IMR-90 (cell line): ENCODE results near the gene C5orf15. TPM values are rescaled to one million over a fixed set of nuclear protein-coding genes. Genes with fewer than 3 reads are reported as not detected.

Experiments used
- ATAC-seq: fragments of 200-7000 bp; cut with Tn5 transposase; 2 replicates; pipeline ENCODE4 v1.9.1; 2020; ENCODE audit warnings: low read depth, mild to moderate bottlenecking, moderate library complexity
- BruUV-seq: library from RNA; stranded (reverse); fragments of 400-500 nt; replicated peaks from 2 replicates; lab custom pipeline; 2021; lab: Mats Ljungman, UMichigan
- CTCF ChIA-PET: fragments of 300-600 bp; formaldehyde crosslinking; extraction: SDS; loops from one replicate; lab custom pipeline; 2021; ENCODE audit warnings: antibody characterized with exemption; lab: Yijun Ruan, JAX
- POLR2A ChIA-PET: fragments of 300-600 bp; sonication (Branson Sonifier 250); formaldehyde crosslinking; loops from one replicate; lab custom pipeline; 2022; ENCODE audit warnings: antibody characterized with exemption; ENCODE audit not compliant: unreplicated experiment; lab: Charles Lee
- DNase-seq: peaks from one replicate; pipeline ENCODE4 v3.0.0; 2013
- H2AFZ ChIP-seq: replicated peaks from 2 replicates; pipeline ENCODE3; 2013; ENCODE audit warnings: low read length, mild to moderate bottlenecking; ENCODE audit not compliant: poor library complexity
- H2AK5ac ChIP-seq: 2 replicates; pipeline ENCODE4 v1.6.1; 2013; ENCODE audit warnings: low read depth, low read length, inconsistent platforms
- H2AK9ac ChIP-seq: replicated peaks from 2 replicates; pipeline ENCODE3; 2013; ENCODE audit warnings: mild to moderate bottlenecking, low read depth, low read length, moderate library complexity; ENCODE audit not compliant: poor library complexity
- H2BK120ac ChIP-seq: 2 replicates; pipeline ENCODE4 v1.6.1; 2013; ENCODE audit warnings: low read depth, low read length, inconsistent platforms
- H2BK15ac ChIP-seq: 3 replicates; pipeline ENCODE4 v1.6.1; 2013; ENCODE audit warnings: low read depth, low read length, inconsistent platforms
- H2BK20ac ChIP-seq: 2 replicates; pipeline ENCODE4 v1.6.1; 2013; ENCODE audit warnings: low read depth, mild to moderate bottlenecking, inconsistent platforms, low read length, moderate library complexity
- H2BK5ac ChIP-seq: 2 replicates; pipeline ENCODE4 v1.6.1; 2013; ENCODE audit warnings: mild to moderate bottlenecking, low read depth, low read length, inconsistent platforms; ENCODE audit not compliant: poor library complexity, severe bottlenecking
- H3K14ac ChIP-seq: replicated peaks from 2 replicates; pipeline ENCODE4 v1.6.1; 2013; ENCODE audit warnings: low read depth, low read length, inconsistent platforms
- H3K18ac ChIP-seq: 2 replicates; pipeline ENCODE4 v1.6.1; 2013; ENCODE audit warnings: low read depth, low read length, control low read depth
- H3K23ac ChIP-seq: 2 replicates; pipeline ENCODE4 v1.6.1; 2013; ENCODE audit warnings: low read depth, low read length, inconsistent platforms
- H3K27ac ChIP-seq: 2 replicates; pipeline ENCODE4 v1.5.1; 2013; ENCODE audit warnings: mild to moderate bottlenecking, control low read depth, low read length; ENCODE audit not compliant: insufficient read depth
- H3K27me3 ChIP-seq: 2 replicates; pipeline ENCODE4 v1.6.1; 2013; ENCODE audit warnings: low read length; ENCODE audit not compliant: control insufficient read depth, insufficient read depth
- H3K36me3 ChIP-seq: 2 replicates; pipeline ENCODE4 v1.6.1; 2013; ENCODE audit warnings: low read length, mixed read lengths; ENCODE audit not compliant: control insufficient read depth, insufficient read depth
- H3K4ac ChIP-seq: 2 replicates; pipeline ENCODE4 v1.6.1; 2013; ENCODE audit warnings: low read depth, low read length, inconsistent platforms
- H3K4me1 ChIP-seq: 2 replicates; pipeline ENCODE4 v1.6.1; 2013; ENCODE audit warnings: low read length, mixed read lengths; ENCODE audit not compliant: control insufficient read depth, insufficient read depth
- H3K4me2 ChIP-seq: 2 replicates; pipeline ENCODE4 v1.6.1; 2013; ENCODE audit warnings: low read depth, mild to moderate bottlenecking, control low read depth, low read length, moderate library complexity
- H3K4me3 ChIP-seq: 2 replicates; pipeline ENCODE4 v1.5.1; 2013; ENCODE audit warnings: low read depth, mild to moderate bottlenecking, control low read depth, low read length, moderate library complexity; ENCODE audit not compliant: insufficient read depth
- H3K56ac ChIP-seq: 2 replicates; pipeline ENCODE4 v1.6.1; 2013; ENCODE audit warnings: low read length, inconsistent platforms; ENCODE audit not compliant: insufficient read depth; ENCODE audit errors: extremely low read depth
- H3K79me1 ChIP-seq, 2 experiments: 2 replicates each; pipeline ENCODE4 v1.6.1; 2013; ENCODE audit warnings: low read length in 2 of 2, inconsistent platforms in 1 of 2, low read depth in 1 of 2
- H3K9ac ChIP-seq: 2 replicates; pipeline ENCODE4 v1.6.1; 2013; ENCODE audit warnings: low read depth, low read length, control low read depth
- H3K9me1 ChIP-seq: 2 replicates; pipeline ENCODE4 v1.6.1; 2013; ENCODE audit warnings: low read length, inconsistent platforms; ENCODE audit not compliant: insufficient read depth
- H3K9me3 ChIP-seq: 2 replicates; pipeline ENCODE4 v1.6.1; 2013; ENCODE audit warnings: low read length; ENCODE audit not compliant: control insufficient read depth, insufficient read depth
- H4K20me1 ChIP-seq: 2 replicates; pipeline ENCODE4 v1.6.1; 2013; ENCODE audit warnings: low read length, inconsistent platforms; ENCODE audit not compliant: insufficient read depth
- H4K5ac ChIP-seq: 2 replicates; pipeline ENCODE4 v1.6.1; 2013; ENCODE audit warnings: mild to moderate bottlenecking, low read depth, low read length, control low read depth
- H4K8ac ChIP-seq, 2 experiments: 2 replicates each; pipeline ENCODE4 v1.6.1; 2013; ENCODE audit warnings: low read depth in 2 of 2, low read length in 2 of 2, control low read depth in 1 of 2, inconsistent platforms in 1 of 2
- H4K91ac ChIP-seq: 2 replicates; pipeline ENCODE4 v1.6.1; 2013; ENCODE audit warnings: low read depth, low read length, inconsistent platforms; ENCODE audit not compliant: insufficient read depth
- FOS ChIP-seq: fragments of 150-350 bp; IDR thresholded peaks from 2 replicates; pipeline ENCODE4 v1.6.1; 2016; ENCODE audit warnings: low read depth, low read length
- MAZ ChIP-seq: IDR thresholded peaks from 2 replicates; pipeline ENCODE4 v1.6.1; 2012; ENCODE audit warnings: low read depth, mild to moderate bottlenecking, low read length, improper control_type of control experiment, moderate library complexity, borderline replicate concordance
- POLR2A ChIP-seq: IDR thresholded peaks from 2 replicates; pipeline ENCODE4 v1.6.1; 2012; ENCODE audit warnings: mild to moderate bottlenecking, low read depth, low read length
- RAD21 ChIP-seq: IDR thresholded peaks from 2 replicates; pipeline ENCODE4 v1.6.1; 2012; ENCODE audit warnings: low read length, improper control_type of control experiment
- RFX5 ChIP-seq: IDR thresholded peaks from 2 replicates; pipeline ENCODE4 v1.8.0; 2012; ENCODE audit warnings: low read depth, mild to moderate bottlenecking, low read length, moderate library complexity
- SMC3 ChIP-seq: fragments of 150-350 bp; IDR thresholded peaks from 2 replicates; pipeline ENCODE4 v1.6.1; 2016; ENCODE audit warnings: low read depth, mild to moderate bottlenecking, antibody characterized with exemption, low read length, moderate library complexity
- WGBS, 2 experiments: methylation state at CpG; one replicate each; pipeline versions ENCODE4 v1.1.5 to v1.1.7; 2013; ENCODE audit warnings: missing lambda C conversion rate in 2 of 2; ENCODE audit not compliant: insufficient read length in 1 of 2; ENCODE audit errors: extremely low coverage in 2 of 2; 5-methylcytosine and 5-hydroxymethylcytosine counted together
- dilution Hi-C: fragments of 300-500 bp; cut with HindIII; formaldehyde crosslinking; loops from one replicate; pipeline ENCODE4 v1.14.3; 2018; ENCODE audit warnings: low sequenced_read_pairs; ENCODE audit not compliant: unreplicated experiment
- in situ Hi-C: fragments of 300-500 bp; cut with MboI; formaldehyde crosslinking; loops from 3 replicates; pipeline ENCODE4 v1.14.3; 2019; ENCODE audit warnings: low sequenced_read_pairs, inconsistent platforms, mixed read lengths
- intact Hi-C: fragments of 100-400 bp; cut with micrococcal nuclease; formaldehyde crosslinking; loops from 2 replicates; pipeline ENCODE4 v1.10.0; 2022
- polyA plus RNA-seq, 3 experiments: library from polyadenylated mRNA; depleted of rRNA; stranded (reverse); fragments of >200 nt; gene quantifications; 2 replicates each; pipeline ENCODE4 v1.2.3, GENCODE V29; 2012; ENCODE audit warnings: low replicate concordance in 1 of 3
- total RNA-seq: library from RNA; depleted of rRNA; stranded (reverse); fragments of >200 nt; gene quantifications from 2 replicates; pipeline ENCODE4 v1.2.3, GENCODE V29; 2012
- TF ChIP-seq, protein P1 (sequence below): fragments of 150-350 bp; IDR thresholded peaks from 2 replicates; pipeline ENCODE4 v1.6.1; 2016; ENCODE audit warnings: low read depth, mild to moderate bottlenecking, low read length, moderate library complexity, borderline replicate concordance
- TF ChIP-seq, protein P2 (sequence below): conservative IDR thresholded peaks from 2 replicates; pipeline ENCODE4 v1.5.1; 2012; ENCODE audit warnings: mild to moderate bottlenecking, low read depth, low read length, improper control_type of control experiment

C5orf15 gene
- total and polyA plus RNA-seq, 2 of the 4 experiments (the other 2 are of a cell fraction), result 35.1 to 73.5 TPM

DNA sequence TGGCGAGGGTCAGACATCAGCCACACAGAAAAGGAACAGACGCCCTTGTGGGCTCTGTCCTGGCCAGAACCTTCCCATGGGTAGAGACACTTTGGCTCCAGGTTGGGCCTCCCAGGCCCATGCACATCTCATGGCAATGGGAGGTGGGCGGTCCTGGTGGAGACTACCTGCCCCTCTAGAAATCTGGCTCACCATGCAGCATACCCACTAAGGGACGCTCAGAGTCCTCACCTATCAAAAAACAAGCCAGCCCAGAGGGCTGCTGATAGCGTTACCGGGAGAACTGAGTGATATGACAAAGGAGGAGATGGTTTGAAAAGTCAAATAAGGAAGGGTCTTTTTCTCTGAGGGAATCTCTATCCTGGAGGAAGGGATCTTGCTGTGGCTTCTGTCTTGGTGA lies 62.1 kb downstream of the C5orf15 start:
- Histone ChIP-seq H4K20me1 (no peaks in the 10 kb centered on the region; the same call in 1 of the 2 replicates), H2BK20ac (no peak overlapping the region), H3K14ac (no peak overlapping the region), H4K91ac (no peak overlapping the region), H3K36me3 (no peaks in the 10 kb centered on the region), H2BK120ac (no peak overlapping the region), H2AFZ (no peak overlapping the region), H2BK5ac (no peak overlapping the region), H3K56ac (no peak overlapping the region), H4K5ac (no peak overlapping the region), H3K27me3 (peaks cover 26% of the 10 kb centered on the region), H4K8ac (no peak overlapping the region), H3K4me1 (no peaks in the 10 kb centered on the region), H3K4me2 (no peak overlapping the region), H3K9me1 (no peaks in the 10 kb centered on the region), H3K9ac (no peak overlapping the region), H3K4ac (no peak overlapping the region), H3K23ac (no peak overlapping the region), H2BK15ac (no peak overlapping the region), H3K18ac (no peak overlapping the region), H3K79me1 (no peaks in the 10 kb centered on the region), H3K4me3 (no peak overlapping the region), H2AK5ac (no peak overlapping the region), H2AK9ac (no peak overlapping the region), H3K27ac (no peak overlapping the region), H3K9me3 (no peaks in the 10 kb centered on the region)
- ChIA-PET POLR2A (no interaction called here), CTCF (interaction anchor here (0.5 kb wide), 1 partner anchor 979 kb away, joined by 3 read pairs; no protein-coding TSS in a partner anchor)
- no CpG with 5 or more reads among the region's 6 CpGs for WGBS, 2 experiments
- no TSS peak for BruUV-seq
- DNase-seq (no peak), ATAC-seq (no peak)
- intact Hi-C loops (no loop called here), in situ Hi-C loops (no loop called here), dilution Hi-C loops (no loop called here)
- TF ChIP-seq RFX5, result no peak
- no peak for TF ChIP-seq MAZ
- TF ChIP-seq POLR2A, result no peak
- TF ChIP-seq FOS, result no peak
- no peak for TF ChIP-seq RAD21
- TF ChIP-seq, protein P1, sequence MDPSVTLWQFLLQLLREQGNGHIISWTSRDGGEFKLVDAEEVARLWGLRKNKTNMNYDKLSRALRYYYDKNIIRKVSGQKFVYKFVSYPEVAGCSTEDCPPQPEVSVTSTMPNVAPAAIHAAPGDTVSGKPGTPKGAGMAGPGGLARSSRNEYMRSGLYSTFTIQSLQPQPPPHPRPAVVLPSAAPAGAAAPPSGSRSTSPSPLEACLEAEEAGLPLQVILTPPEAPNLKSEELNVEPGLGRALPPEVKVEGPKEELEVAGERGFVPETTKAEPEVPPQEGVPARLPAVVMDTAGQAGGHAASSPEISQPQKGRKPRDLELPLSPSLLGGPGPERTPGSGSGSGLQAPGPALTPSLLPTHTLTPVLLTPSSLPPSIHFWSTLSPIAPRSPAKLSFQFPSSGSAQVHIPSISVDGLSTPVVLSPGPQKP, result no peak
- TF ChIP-seq, protein P2, sequence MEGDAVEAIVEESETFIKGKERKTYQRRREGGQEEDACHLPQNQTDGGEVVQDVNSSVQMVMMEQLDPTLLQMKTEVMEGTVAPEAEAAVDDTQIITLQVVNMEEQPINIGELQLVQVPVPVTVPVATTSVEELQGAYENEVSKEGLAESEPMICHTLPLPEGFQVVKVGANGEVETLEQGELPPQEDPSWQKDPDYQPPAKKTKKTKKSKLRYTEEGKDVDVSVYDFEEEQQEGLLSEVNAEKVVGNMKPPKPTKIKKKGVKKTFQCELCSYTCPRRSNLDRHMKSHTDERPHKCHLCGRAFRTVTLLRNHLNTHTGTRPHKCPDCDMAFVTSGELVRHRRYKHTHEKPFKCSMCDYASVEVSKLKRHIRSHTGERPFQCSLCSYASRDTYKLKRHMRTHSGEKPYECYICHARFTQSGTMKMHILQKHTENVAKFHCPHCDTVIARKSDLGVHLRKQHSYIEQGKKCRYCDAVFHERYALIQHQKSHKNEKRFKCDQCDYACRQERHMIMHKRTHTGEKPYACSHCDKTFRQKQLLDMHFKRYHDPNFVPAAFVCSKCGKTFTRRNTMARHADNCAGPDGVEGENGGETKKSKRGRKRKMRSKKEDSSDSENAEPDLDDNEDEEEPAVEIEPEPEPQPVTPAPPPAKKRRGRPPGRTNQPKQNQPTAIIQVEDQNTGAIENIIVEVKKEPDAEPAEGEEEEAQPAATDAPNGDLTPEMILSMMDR, result 0 out of 2 replicates have a peak, but pooled peaks have one; percentile 11
- no peak for TF ChIP-seq SMC3
